IMR-90 (cell line): ENCODE measurements around the gene TEX53. TPM values are rescaled to one million over a fixed set of nuclear protein-coding genes. Genes with fewer than 3 reads are reported as not detected.

Experiments used
- ATAC-seq: fragments of 200-7000 bp; cut with Tn5 transposase; 2 replicates; pipeline ENCODE4 v1.9.1; 2020; ENCODE audit warnings: low read depth, mild to moderate bottlenecking, moderate library complexity
- BruUV-seq: library from RNA; stranded (reverse); fragments of 400-500 nt; replicated peaks from 2 replicates; lab custom pipeline; 2021; lab: Mats Ljungman, UMichigan
- CTCF ChIA-PET: fragments of 300-600 bp; formaldehyde crosslinking; extraction: SDS; loops from one replicate; lab custom pipeline; 2021; ENCODE audit warnings: antibody characterized with exemption; lab: Yijun Ruan, JAX
- POLR2A ChIA-PET: fragments of 300-600 bp; sonication (Branson Sonifier 250); formaldehyde crosslinking; loops from one replicate; lab custom pipeline; 2022; ENCODE audit warnings: antibody characterized with exemption; ENCODE audit not compliant: unreplicated experiment; lab: Charles Lee
- DNase-seq: peaks from one replicate; pipeline ENCODE4 v3.0.0; 2013
- H2AFZ ChIP-seq: replicated peaks from 2 replicates; pipeline ENCODE3; 2013; ENCODE audit warnings: low read length, mild to moderate bottlenecking; ENCODE audit not compliant: poor library complexity
- H2AK5ac ChIP-seq: 2 replicates; pipeline ENCODE4 v1.6.1; 2013; ENCODE audit warnings: low read depth, low read length, inconsistent platforms
- H2AK9ac ChIP-seq: replicated peaks from 2 replicates; pipeline ENCODE3; 2013; ENCODE audit warnings: mild to moderate bottlenecking, low read depth, low read length, moderate library complexity; ENCODE audit not compliant: poor library complexity
- H2BK120ac ChIP-seq: 2 replicates; pipeline ENCODE4 v1.6.1; 2013; ENCODE audit warnings: low read depth, low read length, inconsistent platforms
- H2BK15ac ChIP-seq: 3 replicates; pipeline ENCODE4 v1.6.1; 2013; ENCODE audit warnings: low read depth, low read length, inconsistent platforms
- H2BK20ac ChIP-seq: 2 replicates; pipeline ENCODE4 v1.6.1; 2013; ENCODE audit warnings: low read depth, mild to moderate bottlenecking, inconsistent platforms, low read length, moderate library complexity
- H2BK5ac ChIP-seq: 2 replicates; pipeline ENCODE4 v1.6.1; 2013; ENCODE audit warnings: mild to moderate bottlenecking, low read depth, low read length, inconsistent platforms; ENCODE audit not compliant: poor library complexity, severe bottlenecking
- H3K14ac ChIP-seq: replicated peaks from 2 replicates; pipeline ENCODE4 v1.6.1; 2013; ENCODE audit warnings: low read depth, low read length, inconsistent platforms
- H3K18ac ChIP-seq: 2 replicates; pipeline ENCODE4 v1.6.1; 2013; ENCODE audit warnings: low read depth, low read length, control low read depth
- H3K23ac ChIP-seq: 2 replicates; pipeline ENCODE4 v1.6.1; 2013; ENCODE audit warnings: low read depth, low read length, inconsistent platforms
- H3K27ac ChIP-seq: 2 replicates; pipeline ENCODE4 v1.5.1; 2013; ENCODE audit warnings: mild to moderate bottlenecking, control low read depth, low read length; ENCODE audit not compliant: insufficient read depth
- H3K27me3 ChIP-seq: 2 replicates; pipeline ENCODE4 v1.6.1; 2013; ENCODE audit warnings: low read length; ENCODE audit not compliant: control insufficient read depth, insufficient read depth
- H3K36me3 ChIP-seq: 2 replicates; pipeline ENCODE4 v1.6.1; 2013; ENCODE audit warnings: low read length, mixed read lengths; ENCODE audit not compliant: control insufficient read depth, insufficient read depth
- H3K4ac ChIP-seq: 2 replicates; pipeline ENCODE4 v1.6.1; 2013; ENCODE audit warnings: low read depth, low read length, inconsistent platforms
- H3K4me1 ChIP-seq: 2 replicates; pipeline ENCODE4 v1.6.1; 2013; ENCODE audit warnings: low read length, mixed read lengths; ENCODE audit not compliant: control insufficient read depth, insufficient read depth
- H3K4me2 ChIP-seq: 2 replicates; pipeline ENCODE4 v1.6.1; 2013; ENCODE audit warnings: low read depth, mild to moderate bottlenecking, control low read depth, low read length, moderate library complexity
- H3K4me3 ChIP-seq: 2 replicates; pipeline ENCODE4 v1.5.1; 2013; ENCODE audit warnings: low read depth, mild to moderate bottlenecking, control low read depth, low read length, moderate library complexity; ENCODE audit not compliant: insufficient read depth
- H3K56ac ChIP-seq: 2 replicates; pipeline ENCODE4 v1.6.1; 2013; ENCODE audit warnings: low read length, inconsistent platforms; ENCODE audit not compliant: insufficient read depth; ENCODE audit errors: extremely low read depth
- H3K79me1 ChIP-seq, 2 experiments: 2 replicates each; pipeline ENCODE4 v1.6.1; 2013; ENCODE audit warnings: low read length in 2 of 2, inconsistent platforms in 1 of 2, low read depth in 1 of 2
- H3K9ac ChIP-seq: 2 replicates; pipeline ENCODE4 v1.6.1; 2013; ENCODE audit warnings: low read depth, low read length, control low read depth
- H3K9me1 ChIP-seq: 2 replicates; pipeline ENCODE4 v1.6.1; 2013; ENCODE audit warnings: low read length, inconsistent platforms; ENCODE audit not compliant: insufficient read depth
- H3K9me3 ChIP-seq: 2 replicates; pipeline ENCODE4 v1.6.1; 2013; ENCODE audit warnings: low read length; ENCODE audit not compliant: control insufficient read depth, insufficient read depth
- H4K20me1 ChIP-seq: 2 replicates; pipeline ENCODE4 v1.6.1; 2013; ENCODE audit warnings: low read length, inconsistent platforms; ENCODE audit not compliant: insufficient read depth
- H4K5ac ChIP-seq: 2 replicates; pipeline ENCODE4 v1.6.1; 2013; ENCODE audit warnings: mild to moderate bottlenecking, low read depth, low read length, control low read depth
- H4K8ac ChIP-seq, 2 experiments: 2 replicates each; pipeline ENCODE4 v1.6.1; 2013; ENCODE audit warnings: low read depth in 2 of 2, low read length in 2 of 2, control low read depth in 1 of 2, inconsistent platforms in 1 of 2
- H4K91ac ChIP-seq: 2 replicates; pipeline ENCODE4 v1.6.1; 2013; ENCODE audit warnings: low read depth, low read length, inconsistent platforms; ENCODE audit not compliant: insufficient read depth
- WGBS, 2 experiments: methylation state at CpG; one replicate each; pipeline versions ENCODE4 v1.1.5 to v1.1.7; 2013; ENCODE audit warnings: missing lambda C conversion rate in 2 of 2; ENCODE audit not compliant: insufficient read length in 1 of 2; ENCODE audit errors: extremely low coverage in 2 of 2; 5-methylcytosine and 5-hydroxymethylcytosine counted together
- dilution Hi-C: fragments of 300-500 bp; cut with HindIII; formaldehyde crosslinking; loops from one replicate; pipeline ENCODE4 v1.14.3; 2018; ENCODE audit warnings: low sequenced_read_pairs; ENCODE audit not compliant: unreplicated experiment
- in situ Hi-C: fragments of 300-500 bp; cut with MboI; formaldehyde crosslinking; loops from 3 replicates; pipeline ENCODE4 v1.14.3; 2019; ENCODE audit warnings: low sequenced_read_pairs, inconsistent platforms, mixed read lengths
- intact Hi-C: fragments of 100-400 bp; cut with micrococcal nuclease; formaldehyde crosslinking; loops from 2 replicates; pipeline ENCODE4 v1.10.0; 2022
- polyA plus RNA-seq, 3 experiments: library from polyadenylated mRNA; depleted of rRNA; stranded (reverse); fragments of >200 nt; gene quantifications; 2 replicates each; pipeline ENCODE4 v1.2.3, GENCODE V29; 2012; ENCODE audit warnings: low replicate concordance in 1 of 3
- total RNA-seq: library from RNA; depleted of rRNA; stranded (reverse); fragments of >200 nt; gene quantifications from 2 replicates; pipeline ENCODE4 v1.2.3, GENCODE V29; 2012
- TF ChIP-seq, protein P1 (sequence below): fragments of 150-350 bp; IDR thresholded peaks from 2 replicates; pipeline ENCODE4 v1.6.1; 2017; ENCODE audit warnings: mild to moderate bottlenecking, antibody characterized with exemption, low read length, low read depth

TEX53 gene
- total and polyA plus RNA-seq, 2 of the 4 experiments (the other 2 are of a cell fraction) = not detected

DNA sequence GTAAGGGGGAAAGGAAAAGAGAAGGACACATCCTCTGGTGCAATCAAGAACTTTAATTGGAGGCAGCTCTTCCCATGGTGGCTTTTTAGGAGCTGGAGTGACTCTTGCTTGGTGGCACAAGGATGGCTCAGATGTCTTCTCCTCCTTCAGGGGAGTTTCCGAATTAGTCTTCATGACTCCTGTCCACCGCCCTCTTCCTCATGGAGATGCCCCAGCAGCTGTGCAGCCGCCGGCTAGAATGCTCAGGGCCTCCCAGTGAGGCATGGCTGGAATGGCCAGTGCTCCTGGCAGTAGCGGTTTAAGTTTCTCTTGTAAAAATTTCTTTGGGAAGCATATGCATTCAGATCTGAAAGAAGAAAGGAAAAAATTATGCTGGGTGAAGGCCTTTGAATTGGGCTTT is 8.8 kb upstream of the TEX53 start:
- Histone ChIP-seq H3K4me3 (no peak overlapping the region), H3K9ac (no peak overlapping the region), H3K27ac (no peak overlapping the region), H3K14ac (no peak overlapping the region), H2AK9ac (no peak overlapping the region), H4K20me1 (no peaks in the 10 kb centered on the region), H3K9me3 (no peaks in the 10 kb centered on the region), H3K23ac (no peak overlapping the region), H3K4ac (no peak overlapping the region), H3K36me3 (no peaks in the 10 kb centered on the region), H4K5ac (no peak overlapping the region), H4K91ac (no peak overlapping the region), H2AK5ac (no peak overlapping the region), H2BK5ac (no peak overlapping the region), H2BK15ac (no peak overlapping the region), H2BK20ac (no peak overlapping the region), H3K18ac (no peak overlapping the region), H3K9me1 (no peaks in the 10 kb centered on the region), H3K27me3 (peaks cover 17% of the 10 kb centered on the region), H3K56ac (no peak overlapping the region), H2AFZ (no peak overlapping the region), H3K4me2 (no peak overlapping the region), H3K79me1 (no peaks in the 10 kb centered on the region), H2BK120ac (no peak overlapping the region), H4K8ac (no peak overlapping the region), H3K4me1 (no peaks in the 10 kb centered on the region)
- TF ChIP-seq, protein P1, sequence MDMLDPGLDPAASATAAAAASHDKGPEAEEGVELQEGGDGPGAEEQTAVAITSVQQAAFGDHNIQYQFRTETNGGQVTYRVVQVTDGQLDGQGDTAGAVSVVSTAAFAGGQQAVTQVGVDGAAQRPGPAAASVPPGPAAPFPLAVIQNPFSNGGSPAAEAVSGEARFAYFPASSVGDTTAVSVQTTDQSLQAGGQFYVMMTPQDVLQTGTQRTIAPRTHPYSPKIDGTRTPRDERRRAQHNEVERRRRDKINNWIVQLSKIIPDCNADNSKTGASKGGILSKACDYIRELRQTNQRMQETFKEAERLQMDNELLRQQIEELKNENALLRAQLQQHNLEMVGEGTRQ = no peak
- dilution Hi-C loops = no loop called here
- CTCF ChIA-PET = interaction anchor here (1.3 kb wide), 1 partner anchor 244 kb away, joined by 5 read pairs; no protein-coding TSS in a partner anchor
- no TSS peak for BruUV-seq
- WGBS, 2 experiments = 100% methylated on average over 3 of the region's 5 CpGs; no CpG with 5 or more reads in 1 of the 2 experiments
- DNase-seq = no peak
- POLR2A ChIA-PET = interaction anchor here (0.6 kb wide), 1 partner anchor 909 kb away, joined by 3 read pairs; no protein-coding TSS in a partner anchor
- no peak for ATAC-seq
- in situ Hi-C loops = loop anchor here (5.0 kb wide), 1 partner anchor 346 kb away; no protein-coding TSS in a partner anchor
- intact Hi-C loops = no loop called here
